Gastrocnemius medialis (tissue), 4 donors: Measurements from ENCODE around the gene RRBP1.

Experiments
- CTCF ChIP-seq, 5 experiments: fragments of 450-650 bp in 3 of 5; fragments of 200-600 bp in 2 of 5; sonication (generic) in 2 of 5; IDR thresholded peaks in 4 of 5; conservative IDR thresholded peaks in 1 of 5; 1 replicate in 4 of 5; 2 replicates in 1 of 5; pipeline ENCODE4 v1.5.1; 2016 to 2019; ENCODE audit warnings: antibody characterized with exemption in 5 of 5, mild to moderate bottlenecking in 3 of 5, moderate library complexity in 3 of 5
- POLR2A ChIP-seq, 2 donors: fragments of 450-650 bp; IDR thresholded peaks; one replicate each; pipeline ENCODE4 v1.6.1; 2017; ENCODE audit warnings: antibody characterized with exemption in 2 of 2, mild to moderate bottlenecking in 2 of 2, moderate library complexity in 2 of 2

GRCh38 chr20:17665756-17666155, 16.3 kb downstream of the RRBP1 start:
- TF ChIP-seq CTCF (IDR thresholded peaks at IDR 0.05 in 4 of 5, conservative IDR thresholded peaks at IDR 0.05 in 1 of 5) (no peak), POLR2A (IDR thresholded peaks at IDR 0.05) (no peak)
